ENCODE data around the gene TECTA.

GRCh38 chr11:121180183-121180582 is 79.1 kb downstream of the TECTA start:
- TF ChIP-seq YY1 (IDR thresholded peaks at IDR 0.05; ENCODE audit: low read depth) (no peak), RCOR1 (IDR thresholded peaks at IDR 0.05; ENCODE audit: low read length) (no peak), CTCF (IDR thresholded peaks at IDR 0.05) (no peak), JUND (IDR thresholded peaks at IDR 0.05) (no peak)
